ENCODE measurements around the gene SHC1.

SHC1 gene

GRCh38 chr1:155003766-155004351, 33.3 kb upstream of the SHC1 start:
- Histone ChIP-seq H2AFZ (ENCODE audit: low read depth, low read length, severe bottlenecking) (no peak overlapping the region), H3K79me2 (ENCODE audit: insufficient read depth, low read length) (no peaks in the 10 kb centered on the region)

GRCh38 chr1:155003227-155003765, 32.7 kb upstream of the SHC1 start:
- Histone ChIP-seq H3K36me3 (ENCODE audit: low read length) (no peaks in the 10 kb centered on the region), H3K9ac (ENCODE audit: low read length) (no peak overlapping the region), H3K9me2 (replicated peaks; ENCODE audit: insufficient read depth, low read length) (no peaks in the 10 kb centered on the region), H3K9me3 (ENCODE audit: insufficient read depth, low read length) (no peaks in the 10 kb centered on the region), H3K4me2 (ENCODE audit: low read depth, low read length, poor library complexity, severe bottlenecking) (peak overlapping the region; percentile 35), H2AFZ (ENCODE audit: low read depth, low read length, severe bottlenecking) (no peak overlapping the region), H3K27ac (ENCODE audit: low read depth, low read length) (no peak overlapping the region), H4K20me1 (ENCODE audit: low read depth, low read length) (no peaks in the 10 kb centered on the region), H3K79me2 (ENCODE audit: insufficient read depth, low read length) (no peaks in the 10 kb centered on the region), H3F3A (ENCODE audit: insufficient read depth) (peaks cover 11% of the 10 kb centered on the region; the same call in 1 of the 2 replicates), H3K4me3 (ENCODE audit: insufficient read depth, low read length, poor library complexity, severe bottlenecking) (no peak overlapping the region), H3K27me3 (ENCODE audit: low read length) (no peaks in the 10 kb centered on the region)
- no peak for TF ChIP-seq EZH2phosphoT487 (conservative IDR thresholded peaks at IDR 0.05; ENCODE audit: low read length)
- no peak for TF ChIP-seq CTCF (IDR thresholded peaks at IDR 0.05; ENCODE audit: insufficient read depth, low read length, poor library complexity, severe bottlenecking)

More at GRCh38 chr1:155003766-155004351, 33.3 kb upstream of the SHC1 start:
- peaks cover 10% of the 10 kb centered on the region; the same call in 1 of the 2 replicates for H3F3A ChIP-seq (ENCODE audit: insufficient read depth)
- no peaks in the 10 kb centered on the region for H3K9me3 ChIP-seq (ENCODE audit: insufficient read depth, low read length)
- H3K4me2 ChIP-seq (ENCODE audit: low read depth, low read length, poor library complexity, severe bottlenecking), result peak overlapping the region; percentile 35
- H3K4me3 ChIP-seq (ENCODE audit: insufficient read depth, low read length, poor library complexity, severe bottlenecking), result no peak overlapping the region
- TF ChIP-seq CTCF (IDR thresholded peaks at IDR 0.05; ENCODE audit: insufficient read depth, low read length, poor library complexity, severe bottlenecking) (no peak), EZH2phosphoT487 (conservative IDR thresholded peaks at IDR 0.05; ENCODE audit: low read length) (no peak)
- no peak overlapping the region for H3K27ac ChIP-seq (ENCODE audit: low read depth, low read length)
- H3K27me3 ChIP-seq (ENCODE audit: low read length), result no peaks in the 10 kb centered on the region
- H4K20me1 ChIP-seq (ENCODE audit: low read depth, low read length), result no peaks in the 10 kb centered on the region
- H3K9me2 ChIP-seq (replicated peaks; ENCODE audit: insufficient read depth, low read length), result no peaks in the 10 kb centered on the region
- H3K9ac ChIP-seq (ENCODE audit: low read length), result no peak overlapping the region
- no peaks in the 10 kb centered on the region for H3K36me3 ChIP-seq (ENCODE audit: low read length)

GRCh38 chr1:155002464-155003226, 32.1 kb upstream of the SHC1 start, which contains the start of gene ZBTB7B:
Gene ZBTB7B (plus strand): TSS chr1:155002802. CDS start chr1:155014661, 11,859 bp downstream.
- H3F3A ChIP-seq (ENCODE audit: insufficient read depth), result peaks cover 11% of the 10 kb centered on the region; the same call in 1 of the 2 replicates
- no peaks in the 10 kb centered on the region for H4K20me1 ChIP-seq (ENCODE audit: low read depth, low read length)
- no peaks in the 10 kb centered on the region for H3K9me3 ChIP-seq (ENCODE audit: insufficient read depth, low read length)
- no peaks in the 10 kb centered on the region for H3K9me2 ChIP-seq (replicated peaks; ENCODE audit: insufficient read depth, low read length)
- peak within 1 kb of the TSS; percentile 69 for H3K4me2 ChIP-seq (ENCODE audit: low read depth, low read length, poor library complexity, severe bottlenecking)
- no peak for TF ChIP-seq CTCF (IDR thresholded peaks at IDR 0.05; ENCODE audit: insufficient read depth, low read length, poor library complexity, severe bottlenecking)
- TF ChIP-seq EZH2phosphoT487 (conservative IDR thresholded peaks at IDR 0.05; ENCODE audit: low read length), result 0 out of 2 replicates have a peak, but pooled peaks have one; percentile 67
- H2AFZ ChIP-seq (ENCODE audit: low read depth, low read length, severe bottlenecking), result no peak within 1 kb of the TSS
- H3K27ac ChIP-seq (ENCODE audit: low read depth, low read length), result no peak within 1 kb of the TSS
- no peaks in the 10 kb centered on the region for H3K79me2 ChIP-seq (ENCODE audit: insufficient read depth, low read length)
- peak within 1 kb of the TSS; percentile 38 for H3K9ac ChIP-seq (ENCODE audit: low read length)
- H3K36me3 ChIP-seq (ENCODE audit: low read length), result no peaks in the 10 kb centered on the region
- peak within 1 kb of the TSS; percentile 50 for H3K4me3 ChIP-seq (ENCODE audit: insufficient read depth, low read length, poor library complexity, severe bottlenecking)
- H3K27me3 ChIP-seq (ENCODE audit: low read length), result no peaks in the 10 kb centered on the region
